GM19463 (cell line): ENCODE results near the gene ADRA2A.

Experiments used
- ATAC-seq: cut with Tn5 transposase; IDR thresholded peaks from one replicate; pipeline ENCODE4 v1.9.1; 2021; ENCODE audit warnings: mild to moderate bottlenecking, moderate library complexity; ENCODE audit not compliant: unreplicated experiment

ADRA2A gene

GRCh38 chr10:111130471-111130870 is 53.6 kb downstream of the ADRA2A start:
- no peak for ATAC-seq
